Parathyroid adenoma (tissue), 2 donors: Measurements from ENCODE around the gene COLEC12.

Experiments
- H2AFZ ChIP-seq: fragments of 300-600 bp; sonication (generic); one replicate; pipeline ENCODE4 v1.7.0; 2017; ENCODE audit warnings: antibody characterized with exemption, mild to moderate bottlenecking
- H3K27ac ChIP-seq: fragments of 300-600 bp; sonication (generic); one replicate; pipeline ENCODE4 v1.7.0; 2017
- H3K27me3 ChIP-seq: fragments of 300-600 bp; sonication (generic); one replicate; pipeline ENCODE4 v1.7.0; 2017; ENCODE audit warnings: low read length; ENCODE audit not compliant: control insufficient read depth, insufficient read depth
- H3K36me3 ChIP-seq: fragments of 300-600 bp; sonication (generic); one replicate; pipeline ENCODE4 v1.7.0; 2017; ENCODE audit warnings: low read length; ENCODE audit not compliant: control insufficient read depth, insufficient read depth
- H3K4me1 ChIP-seq: fragments of 300-600 bp; sonication (generic); one replicate; pipeline ENCODE4 v1.7.0; 2017; ENCODE audit warnings: control low read depth
- H3K4me2 ChIP-seq: fragments of 300-600 bp; sonication (generic); one replicate; pipeline ENCODE4 v1.7.0; 2017; ENCODE audit warnings: low read length
- H3K4me3 ChIP-seq: fragments of 300-600 bp; sonication (generic); one replicate; pipeline ENCODE4 v1.7.0; 2017; ENCODE audit warnings: low read depth, low read length
- H3K79me2 ChIP-seq: fragments of 300-600 bp; sonication (generic); one replicate; pipeline ENCODE4 v1.7.0; 2017; ENCODE audit warnings: control low read depth
- H3K9ac ChIP-seq: fragments of 300-600 bp; sonication (generic); one replicate; pipeline ENCODE4 v1.7.0; 2017; ENCODE audit warnings: mild to moderate bottlenecking
- H3K9me3 ChIP-seq: fragments of 300-600 bp; sonication (generic); one replicate; pipeline ENCODE4 v1.7.0; 2017; ENCODE audit warnings: low read length; ENCODE audit not compliant: control insufficient read depth
- TF ChIP-seq, protein P1 (sequence below): fragments of 300-600 bp; sonication (generic); IDR thresholded peaks from one replicate; pipeline ENCODE4 v1.7.0; 2017; ENCODE audit warnings: antibody characterized with exemption, mild to moderate bottlenecking
- donor health status: primary hyperparathyroidism.

COLEC12 gene

DNA sequence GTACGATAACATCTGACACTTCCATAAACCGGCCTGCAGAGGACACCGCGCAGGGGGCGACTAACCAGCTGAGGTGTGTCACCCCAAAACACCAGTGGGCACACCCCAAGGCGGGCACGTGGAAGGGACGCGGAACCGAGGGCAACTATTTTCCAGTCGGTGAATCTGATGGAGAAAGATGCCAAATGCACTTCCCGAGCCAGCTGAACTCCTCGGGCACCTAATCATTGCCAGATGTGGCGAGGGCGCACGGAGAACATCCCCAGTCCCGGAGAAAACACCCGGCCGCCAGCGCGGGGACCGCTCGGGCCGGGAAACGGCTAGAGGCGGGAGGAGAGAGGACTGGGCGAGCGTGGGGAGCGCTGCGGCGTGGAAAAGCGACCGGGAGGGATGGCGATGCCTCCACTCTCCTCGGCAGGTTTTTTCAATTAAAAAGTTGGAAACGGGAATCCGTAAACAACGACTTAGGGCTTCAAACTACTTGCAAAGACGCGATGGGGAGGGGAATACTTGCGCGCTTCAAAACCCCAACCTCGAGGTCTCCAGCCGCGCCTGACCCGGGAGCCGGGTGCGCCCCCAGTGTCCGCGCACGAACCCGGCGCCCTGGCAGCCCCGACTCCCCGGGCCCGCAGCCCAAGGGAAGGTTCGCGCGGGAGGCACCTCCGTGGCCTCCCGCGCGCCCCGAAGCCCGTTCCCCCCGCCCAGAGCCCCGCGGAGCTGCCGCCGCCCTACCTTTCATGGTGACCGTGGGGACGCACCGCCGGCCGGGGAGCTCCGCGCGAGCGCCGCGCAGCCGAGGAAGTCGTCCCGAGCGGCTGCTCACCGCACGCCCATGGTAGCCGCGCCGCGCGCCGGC lies 497 bp downstream of the COLEC12 start:
- Histone ChIP-seq H3K36me3 (no peaks in the 10 kb centered on the region), H3K27me3 (no peaks in the 10 kb centered on the region), H3K79me2 (no peaks in the 10 kb centered on the region), H3K9ac (no peak overlapping the region), H2AFZ (peak overlapping the region; percentile 64), H3K4me2 (peak overlapping the region; percentile 96), H3K27ac (no peak overlapping the region), H3K9me3 (no peaks in the 10 kb centered on the region), H3K4me1 (peaks cover 5% of the 10 kb centered on the region), H3K4me3 (peak overlapping the region; percentile 55)
- TF ChIP-seq, protein P1, sequence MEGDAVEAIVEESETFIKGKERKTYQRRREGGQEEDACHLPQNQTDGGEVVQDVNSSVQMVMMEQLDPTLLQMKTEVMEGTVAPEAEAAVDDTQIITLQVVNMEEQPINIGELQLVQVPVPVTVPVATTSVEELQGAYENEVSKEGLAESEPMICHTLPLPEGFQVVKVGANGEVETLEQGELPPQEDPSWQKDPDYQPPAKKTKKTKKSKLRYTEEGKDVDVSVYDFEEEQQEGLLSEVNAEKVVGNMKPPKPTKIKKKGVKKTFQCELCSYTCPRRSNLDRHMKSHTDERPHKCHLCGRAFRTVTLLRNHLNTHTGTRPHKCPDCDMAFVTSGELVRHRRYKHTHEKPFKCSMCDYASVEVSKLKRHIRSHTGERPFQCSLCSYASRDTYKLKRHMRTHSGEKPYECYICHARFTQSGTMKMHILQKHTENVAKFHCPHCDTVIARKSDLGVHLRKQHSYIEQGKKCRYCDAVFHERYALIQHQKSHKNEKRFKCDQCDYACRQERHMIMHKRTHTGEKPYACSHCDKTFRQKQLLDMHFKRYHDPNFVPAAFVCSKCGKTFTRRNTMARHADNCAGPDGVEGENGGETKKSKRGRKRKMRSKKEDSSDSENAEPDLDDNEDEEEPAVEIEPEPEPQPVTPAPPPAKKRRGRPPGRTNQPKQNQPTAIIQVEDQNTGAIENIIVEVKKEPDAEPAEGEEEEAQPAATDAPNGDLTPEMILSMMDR: no peak

GRCh38 chr18:498931-499775 lies 1.3 kb downstream of the COLEC12 start:
- H3K4me2 ChIP-seq: peak overlapping the region; percentile 96
- H3K9ac ChIP-seq: no peak overlapping the region
- no peaks in the 10 kb centered on the region for H3K79me2 ChIP-seq
- H3K9me3 ChIP-seq: no peaks in the 10 kb centered on the region
- peak overlapping the region; percentile 55 for H3K4me3 ChIP-seq
- H3K36me3 ChIP-seq: no peaks in the 10 kb centered on the region
- H2AFZ ChIP-seq: peak overlapping the region; percentile 64
- H3K27ac ChIP-seq: no peak overlapping the region
- TF ChIP-seq, protein P1: no peak
- peaks cover 5% of the 10 kb centered on the region for H3K4me1 ChIP-seq
- H3K27me3 ChIP-seq: no peaks in the 10 kb centered on the region

DNA sequence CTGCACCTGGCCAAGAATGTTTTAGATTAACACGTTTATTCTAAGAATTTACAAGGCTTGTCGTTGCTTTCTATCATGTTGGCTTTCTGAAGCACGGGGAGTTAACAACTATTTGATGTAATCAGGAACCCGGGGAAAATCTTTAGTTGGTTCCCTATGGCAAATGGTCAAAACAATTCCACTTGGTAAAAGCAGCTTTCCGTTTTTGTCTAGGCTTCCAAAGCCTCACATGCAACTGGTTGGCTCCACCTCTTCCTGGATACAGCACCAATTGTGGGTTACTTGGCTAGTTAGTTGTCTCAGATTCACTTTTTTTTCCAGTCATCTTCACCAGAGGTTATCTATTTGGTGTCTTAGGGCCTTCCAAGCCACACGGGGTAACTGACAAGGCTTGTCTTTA lies 2.8 kb downstream of the COLEC12 start:
- Histone ChIP-seq H2AFZ (no peak overlapping the region), H3K9me3 (no peaks in the 10 kb centered on the region), H3K4me1 (peaks cover 5% of the 10 kb centered on the region), H3K4me3 (no peak overlapping the region), H3K27me3 (no peaks in the 10 kb centered on the region), H3K4me2 (no peak overlapping the region), H3K9ac (no peak overlapping the region), H3K27ac (no peak overlapping the region), H3K36me3 (no peaks in the 10 kb centered on the region), H3K79me2 (no peaks in the 10 kb centered on the region)
- TF ChIP-seq, protein P1: no peak

GRCh38 chr18:495452-495851 lies 5.0 kb downstream of the COLEC12 start:
- Histone ChIP-seq H3K9ac (no peak overlapping the region), H3K4me3 (no peak overlapping the region), H3K27me3 (no peaks in the 10 kb centered on the region), H3K4me2 (no peak overlapping the region), H3K4me1 (peaks cover 5% of the 10 kb centered on the region), H3K79me2 (no peaks in the 10 kb centered on the region), H3K9me3 (no peaks in the 10 kb centered on the region), H3K36me3 (no peaks in the 10 kb centered on the region), H2AFZ (no peak overlapping the region), H3K27ac (no peak overlapping the region)
- TF ChIP-seq, protein P1: no peak
